Fibroblast of gingiva (primary cell): ENCODE results near the gene MAP2K3.
"Not testable (repeated sequence)": the region's sequence is repeated elsewhere in the genome, so short reads cannot be mapped to it uniquely, and the experiment has no call there.

Source experiments
- DNase-seq: peaks from one replicate; pipeline ENCODE4 v3.0.0-alpha.2; 2011; ENCODE audit warnings: low read depth

MAP2K3 gene

GRCh38 chr17:21310766-21311602, 26.5 kb downstream of the MAP2K3 start:
- not testable (repeated sequence) for DNase-seq

GRCh38 chr17:21313320-21313719, 28.8 kb downstream of the MAP2K3 start:
- no peak for DNase-seq

GRCh38 chr17:21313761-21314160, 29.2 kb downstream of the MAP2K3 start:
- not testable (repeated sequence) for DNase-seq

- not testable (repeated sequence) for DNase-seq
Measured at GRCh38 chr17:21314261-21314664, 29.8 kb downstream of the MAP2K3 start.

GRCh38 chr17:21314701-21315111, 30.2 kb downstream of the MAP2K3 start:
- not testable (repeated sequence) for DNase-seq

GRCh38 chr17:21315246-21316000, 30.9 kb downstream of the MAP2K3 start:
- not testable (repeated sequence) for DNase-seq

GRCh38 chr17:21316212-21316886, 31.8 kb downstream of the MAP2K3 start:
- DNase-seq, result not testable (repeated sequence)

- DNase-seq, result not testable (repeated sequence)
Measured at GRCh38 chr17:21316887-21317500, 32.5 kb downstream of the MAP2K3 start.

- not testable (repeated sequence) for DNase-seq
Measured at GRCh38 chr17:21317821-21318220, 33.3 kb downstream of the MAP2K3 start.

- no peak for DNase-seq
Measured at GRCh38 chr17:21318439-21318838, 33.9 kb downstream of the MAP2K3 start.

GRCh38 chr17:21318856-21319255, 34.3 kb downstream of the MAP2K3 start:
- not testable (repeated sequence) for DNase-seq

GRCh38 chr17:21319256-21319655, 34.7 kb downstream of the MAP2K3 start:
- not testable (repeated sequence) for DNase-seq

- not testable (repeated sequence) for DNase-seq
Measured at GRCh38 chr17:21319686-21320375, 35.3 kb downstream of the MAP2K3 start.

- not testable (repeated sequence) for DNase-seq
Measured at GRCh38 chr17:21320430-21320829, 35.9 kb downstream of the MAP2K3 start.

- DNase-seq, result not testable (repeated sequence)
Measured at GRCh38 chr17:21321061-21321460, 36.5 kb downstream of the MAP2K3 start.

GRCh38 chr17:21321744-21322191, 37.3 kb downstream of the MAP2K3 start:
- not testable (repeated sequence) for DNase-seq

GRCh38 chr17:21323257-21324111, 39.0 kb downstream of the MAP2K3 start:
- not testable (repeated sequence) for DNase-seq

GRCh38 chr17:21324741-21325140, 40.2 kb downstream of the MAP2K3 start:
- not testable (repeated sequence) for DNase-seq

- not testable (repeated sequence) for DNase-seq
Measured at GRCh38 chr17:21327921-21328320, 43.4 kb downstream of the MAP2K3 start.

- DNase-seq, result not testable (repeated sequence)
Measured at GRCh38 chr17:21328778-21329177, 44.3 kb downstream of the MAP2K3 start.
